VCaP (cell line): ENCODE data around the gene ARHGEF17.

Experiments used
- H3K27ac ChIP-seq: fragments of 450-650 bp; 2 replicates; pipeline ENCODE4 v1.5.1; 2017
- TF ChIP-seq, protein P1 (sequence below): fragments of 450-650 bp; conservative IDR thresholded peaks from 2 replicates; pipeline ENCODE4 v1.5.1; 2017; ENCODE audit warnings: mild to moderate bottlenecking, moderate library complexity

ARHGEF17 gene

DNA sequence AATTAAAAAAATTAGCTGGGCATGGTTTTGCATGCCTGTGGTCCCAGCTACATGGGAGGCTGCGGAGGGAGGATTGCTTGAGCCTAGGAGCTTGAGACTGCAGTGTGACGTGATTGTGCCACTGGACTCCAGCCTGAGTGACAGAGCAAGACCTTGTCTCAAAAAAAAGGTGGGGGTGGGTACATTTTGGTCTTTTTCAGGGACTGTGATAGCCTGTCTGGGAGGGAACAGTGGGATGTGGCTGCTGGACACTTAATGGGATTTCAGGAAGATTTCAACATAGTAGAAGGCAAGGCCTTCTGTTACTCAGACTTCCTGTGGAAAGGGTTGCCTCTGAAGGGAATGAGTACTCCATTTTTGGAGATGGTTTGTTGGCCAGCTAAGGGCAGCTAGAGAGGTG, 108.7 kb downstream of the ARHGEF17 start:
- no peak overlapping the region for H3K27ac ChIP-seq
- TF ChIP-seq, protein P1, sequence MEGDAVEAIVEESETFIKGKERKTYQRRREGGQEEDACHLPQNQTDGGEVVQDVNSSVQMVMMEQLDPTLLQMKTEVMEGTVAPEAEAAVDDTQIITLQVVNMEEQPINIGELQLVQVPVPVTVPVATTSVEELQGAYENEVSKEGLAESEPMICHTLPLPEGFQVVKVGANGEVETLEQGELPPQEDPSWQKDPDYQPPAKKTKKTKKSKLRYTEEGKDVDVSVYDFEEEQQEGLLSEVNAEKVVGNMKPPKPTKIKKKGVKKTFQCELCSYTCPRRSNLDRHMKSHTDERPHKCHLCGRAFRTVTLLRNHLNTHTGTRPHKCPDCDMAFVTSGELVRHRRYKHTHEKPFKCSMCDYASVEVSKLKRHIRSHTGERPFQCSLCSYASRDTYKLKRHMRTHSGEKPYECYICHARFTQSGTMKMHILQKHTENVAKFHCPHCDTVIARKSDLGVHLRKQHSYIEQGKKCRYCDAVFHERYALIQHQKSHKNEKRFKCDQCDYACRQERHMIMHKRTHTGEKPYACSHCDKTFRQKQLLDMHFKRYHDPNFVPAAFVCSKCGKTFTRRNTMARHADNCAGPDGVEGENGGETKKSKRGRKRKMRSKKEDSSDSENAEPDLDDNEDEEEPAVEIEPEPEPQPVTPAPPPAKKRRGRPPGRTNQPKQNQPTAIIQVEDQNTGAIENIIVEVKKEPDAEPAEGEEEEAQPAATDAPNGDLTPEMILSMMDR, result no peak
